ENCODE measurements around the gene NCCRP1.
"Not testable (repeated sequence)": the region's sequence is repeated elsewhere in the genome, so short reads cannot be mapped to it uniquely, and the experiment has no call there.

The NCCRP1 gene

GRCh38 chr19:39211731-39212374, 15.1 kb downstream of the NCCRP1 start:
- DNase-seq, result no peak

DNA sequence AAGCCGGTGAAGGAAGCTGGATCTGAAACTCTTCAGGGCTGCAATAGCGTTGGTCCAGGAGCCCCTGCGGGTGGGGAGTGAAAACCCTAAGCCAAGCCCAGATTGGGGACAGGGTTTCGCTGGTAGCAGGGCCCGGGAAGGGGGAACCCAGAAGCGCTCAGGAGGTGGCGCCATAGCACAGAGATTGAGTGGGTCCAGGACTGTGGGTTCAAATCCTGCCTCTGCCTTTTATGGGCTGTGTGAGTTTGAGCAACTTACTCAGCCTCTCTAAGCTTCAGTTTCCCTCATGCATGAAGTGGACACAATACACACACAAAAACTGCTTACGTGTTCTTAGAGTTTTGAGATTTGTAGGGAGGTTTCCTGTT, 15.6 kb downstream of the NCCRP1 start:
- no peak for DNase-seq

GRCh38 chr19:39215323-39215722, 18.6 kb downstream of the NCCRP1 start:
- DNase-seq, result not testable (repeated sequence)

- no peak for DNase-seq
Measured at GRCh38 chr19:39217094-39217493, 20.3 kb downstream of the NCCRP1 start.

GRCh38 chr19:39218230-39219007, 21.7 kb downstream of the NCCRP1 start:
- DNase-seq, result no peak

DNA sequence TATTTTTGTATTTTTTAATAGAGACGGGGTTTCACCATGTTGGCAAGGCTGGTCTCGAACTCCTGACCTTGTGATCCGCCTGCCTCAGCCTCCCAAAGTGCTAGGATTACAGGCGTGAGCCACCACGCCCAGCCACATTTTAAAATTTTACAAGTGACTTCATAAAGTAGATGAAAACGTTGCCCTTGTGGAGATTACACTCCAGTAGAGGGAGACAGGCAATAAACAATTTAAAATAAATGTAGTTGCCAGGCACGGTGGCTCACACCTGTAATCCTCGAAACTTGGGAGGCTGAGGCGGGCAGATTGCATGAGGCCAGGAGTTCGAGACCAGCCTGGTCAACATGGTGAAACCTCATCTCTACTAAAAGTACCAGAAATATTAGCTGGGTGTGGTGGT, 22.3 kb downstream of the NCCRP1 start:
- DNase-seq, result not testable (repeated sequence)

GRCh38 chr19:39223703-39224279, 27.0 kb downstream of the NCCRP1 start:
- DNase-seq, result no peak

DNA sequence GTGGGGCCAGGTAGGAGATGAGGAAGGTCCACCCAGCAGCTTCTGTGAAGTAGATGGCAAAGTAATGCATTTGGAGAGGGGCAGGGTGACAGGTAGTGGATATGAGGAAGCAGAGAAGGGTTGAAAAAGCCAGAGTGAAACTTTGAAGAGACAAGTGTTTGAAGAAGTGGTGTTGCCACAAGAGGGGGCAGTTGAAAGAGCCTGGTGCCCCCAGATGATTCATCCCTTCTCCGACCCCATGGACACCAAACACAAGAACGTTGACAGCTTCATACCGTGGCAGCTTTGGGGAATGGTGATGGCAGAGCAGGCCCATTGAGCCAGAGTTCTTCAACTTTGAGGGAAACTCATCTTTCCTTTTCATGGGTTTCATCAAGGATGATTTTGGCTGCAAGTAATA, 28.1 kb downstream of the NCCRP1 start:
- no peak for DNase-seq

- DNase-seq, result no peak
Measured at GRCh38 chr19:39230096-39230764, 33.5 kb downstream of the NCCRP1 start.

DNA sequence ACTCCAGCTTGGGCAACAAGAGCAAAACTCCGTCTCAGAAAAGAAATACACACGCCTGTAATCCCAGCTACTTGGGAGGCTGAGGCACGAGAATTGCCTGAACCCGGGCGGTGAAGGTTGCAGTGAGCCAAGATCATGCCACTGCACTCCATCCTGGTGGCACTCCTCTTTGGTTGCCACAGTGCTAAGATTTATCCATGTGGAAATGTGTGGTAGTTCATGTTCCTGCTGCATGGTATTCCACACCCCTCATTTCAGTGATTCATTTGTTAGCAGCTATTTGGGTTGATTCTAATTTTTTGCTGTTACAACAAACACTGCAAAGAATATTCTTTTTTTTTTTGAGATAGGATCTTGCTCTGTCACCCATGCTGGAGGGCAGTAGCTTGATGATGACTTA, 35.9 kb downstream of the NCCRP1 start:
- DNase-seq, result no peak

DNA sequence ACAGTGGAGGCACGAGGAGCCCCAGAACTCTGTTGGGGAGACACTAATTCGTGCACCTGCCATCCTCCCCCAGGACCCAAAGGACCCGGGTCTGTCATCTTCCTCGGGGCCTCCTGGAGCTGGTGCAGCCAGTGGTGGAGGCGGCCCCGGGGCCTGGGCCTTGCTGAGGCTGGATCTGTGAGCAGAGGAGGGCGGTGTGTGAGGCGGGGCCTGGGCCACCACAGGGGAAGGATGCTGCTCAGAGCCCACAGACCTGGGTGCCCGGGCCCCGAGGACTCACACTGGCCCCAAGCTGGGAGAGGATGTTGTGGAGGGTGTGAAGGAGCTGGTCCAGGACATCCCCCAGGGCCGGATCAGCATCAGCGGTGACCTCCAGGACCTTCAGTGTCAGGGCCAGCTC, 39.8 kb downstream of the NCCRP1 start:
- no peak for DNase-seq

- no peak for DNase-seq
Measured at GRCh38 chr19:39237200-39238184, 40.7 kb downstream of the NCCRP1 start.

DNA sequence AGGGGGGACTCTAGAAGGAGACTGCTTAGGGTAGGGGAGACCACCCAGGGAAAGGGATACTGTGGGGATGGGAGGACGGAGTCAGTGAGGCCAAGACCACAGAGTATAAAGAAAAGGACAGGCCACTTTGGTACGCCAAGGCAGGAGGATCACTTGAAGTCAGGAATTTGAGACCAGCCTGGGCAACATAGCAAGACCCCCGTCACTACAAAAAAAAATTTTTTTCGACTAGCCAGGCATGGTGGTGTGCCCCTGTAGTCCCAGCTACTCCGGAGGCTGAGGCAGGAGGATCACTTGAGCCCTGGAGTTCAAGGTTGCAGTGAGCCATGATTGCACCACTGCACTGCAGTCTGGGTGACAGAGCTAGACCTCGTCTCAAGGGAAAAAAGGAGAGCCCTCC, 41.4 kb downstream of the NCCRP1 start:
- no peak for DNase-seq

GRCh38 chr19:39238944-39239343, 42.2 kb downstream of the NCCRP1 start:
- DNase-seq, result no peak

DNA sequence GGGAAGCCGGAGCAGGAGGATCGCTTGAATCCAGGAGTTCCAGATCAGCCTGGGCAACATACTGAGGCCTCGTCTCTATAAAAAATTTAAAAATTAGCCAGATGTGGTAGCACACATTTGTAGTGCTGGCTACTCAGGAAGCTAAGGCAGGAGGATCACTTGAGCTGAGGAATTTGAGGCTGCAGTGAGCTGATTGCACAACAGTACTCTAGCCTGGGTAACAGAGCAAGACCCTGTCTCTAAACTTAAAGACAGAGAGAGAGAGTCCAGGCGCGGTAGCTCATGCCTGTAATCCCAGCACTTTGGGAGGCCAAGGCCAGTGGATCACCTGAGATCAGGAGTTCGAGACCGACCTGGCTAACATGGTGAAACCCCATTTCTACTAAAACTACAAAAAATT, 43.7 kb downstream of the NCCRP1 start:
- DNase-seq, result no peak

- not testable (repeated sequence) for DNase-seq
Measured at GRCh38 chr19:39243741-39244140, 47.0 kb downstream of the NCCRP1 start.

DNA sequence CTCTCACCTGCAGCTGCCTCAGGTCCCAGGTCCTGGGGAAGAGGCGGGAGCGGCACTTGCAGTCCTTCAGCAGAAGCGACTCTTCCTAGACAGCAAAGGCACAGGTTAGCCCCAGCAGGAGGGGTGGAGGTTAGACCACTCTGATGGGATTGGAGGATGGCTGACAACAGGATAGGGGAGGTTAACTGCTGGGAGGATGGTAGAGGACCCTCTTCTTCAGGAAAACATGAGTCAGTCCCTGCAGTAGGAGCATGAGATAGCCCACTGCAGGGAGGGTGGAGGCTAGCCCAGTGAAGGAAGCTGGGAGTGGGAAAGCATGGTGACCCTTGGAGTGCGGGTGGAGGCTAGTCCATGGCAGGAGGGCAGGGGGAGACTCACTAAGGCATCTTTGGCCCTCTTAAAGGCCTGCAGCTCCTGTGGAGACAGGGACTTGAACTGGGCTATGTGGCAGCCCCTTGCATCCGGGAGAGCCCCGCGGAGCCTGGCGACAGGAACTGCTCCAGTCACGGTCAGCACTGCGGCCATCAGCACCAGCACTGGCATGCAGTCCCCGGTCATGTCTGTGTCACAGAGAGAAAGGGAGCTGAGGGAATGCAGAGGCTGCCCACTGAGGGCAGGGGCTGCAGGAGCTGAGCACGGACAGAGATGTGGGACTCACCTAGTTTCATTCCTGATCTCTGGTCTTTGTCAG, 47.8 kb downstream of the NCCRP1 start, which contains the start of gene IFNL3:
Gene IFNL3 (minus strand): TSS at position 597 of the 691 bp plus-strand sequence. CDS start 39 bp downstream, at position 558.
- DNase-seq, result not testable (repeated sequence)

GRCh38 chr19:39245166-39245565, 48.4 kb downstream of the NCCRP1 start:
- not testable (repeated sequence) for DNase-seq

GRCh38 chr19:39246951-39247669, 50.3 kb downstream of the NCCRP1 start:
- DNase-seq, result peak; percentile 67

DNA sequence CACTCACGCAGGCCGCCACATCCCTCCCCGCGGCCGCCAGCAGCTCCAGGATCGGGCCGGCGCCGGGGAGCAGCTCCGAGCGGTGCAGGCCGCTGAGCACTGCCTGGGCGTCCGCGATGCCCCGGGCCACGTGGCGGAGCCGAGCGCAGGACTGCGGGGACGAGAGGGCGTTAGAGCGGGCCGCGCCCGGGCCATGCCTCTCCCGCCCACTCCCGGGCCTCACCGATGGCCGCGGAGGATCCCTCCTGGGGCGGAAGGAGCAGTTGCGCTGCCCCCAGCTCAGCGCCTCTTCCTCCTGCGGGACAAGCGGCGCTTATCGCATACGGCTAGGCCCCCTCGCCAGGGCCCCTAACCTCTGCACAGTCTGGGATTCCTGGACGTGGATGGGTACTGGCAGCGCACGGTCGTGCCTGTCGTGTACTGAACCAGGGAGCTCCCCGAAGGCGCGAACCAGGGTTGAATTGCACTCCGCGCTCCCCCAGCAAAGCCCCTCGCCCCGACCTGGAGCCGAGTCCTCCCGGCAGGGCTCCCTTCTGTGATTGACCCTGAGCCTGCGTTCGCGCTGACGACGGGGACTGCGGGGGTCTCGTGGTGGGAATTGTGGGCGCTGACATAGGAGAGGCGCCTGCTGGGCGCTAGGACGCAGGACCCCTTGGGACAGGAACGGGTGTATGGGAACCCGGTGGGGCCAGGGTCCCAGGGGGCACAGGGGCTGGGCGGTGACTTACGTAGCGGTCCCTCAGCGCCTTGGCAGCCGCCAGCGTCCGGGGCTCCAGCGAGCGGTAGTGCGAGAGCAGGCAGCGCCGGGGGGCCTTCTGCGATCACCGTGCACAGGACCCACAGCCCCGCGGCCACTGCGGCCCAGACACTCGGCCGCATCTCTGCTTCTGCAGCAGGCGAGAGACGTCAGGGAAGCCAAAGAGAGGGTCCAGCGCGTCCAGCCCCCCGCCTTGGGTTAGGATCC, 51.2 kb downstream of the NCCRP1 start:
- no peak for DNase-seq

Measured in right forelimb (tissue), 1 donor.